GM12878 (cell line): ENCODE results near the gene TP53BP1. TPM values are rescaled to one million over a fixed set of nuclear protein-coding genes. Genes with fewer than 3 reads are reported as not detected.

Source experiments
- ATAC-seq: fragments of 200-7000 bp; cut with Tn5 transposase; 3 replicates; pipeline ENCODE4 v1.9.1; 2020; ENCODE audit warnings: mild to moderate bottlenecking, moderate library complexity
- BruUV-seq: library from RNA; stranded (reverse); fragments of 400-500 nt; replicated peaks from 2 replicates; lab custom pipeline; 2021; lab: Mats Ljungman, UMichigan
- CTCF ChIA-PET: fragments of 300-600 bp; sonication (Branson Sonifier 250); formaldehyde crosslinking; extraction: SDS; loops from one replicate; lab custom pipeline; 2021; ENCODE audit warnings: inconsistent platforms; lab: Yijun Ruan, JAX
- POLR2A ChIA-PET: fragments of 350-600 bp; formaldehyde crosslinking; extraction: SDS; loops from one replicate; lab custom pipeline; 2021; ENCODE audit warnings: inconsistent platforms; lab: Charles Lee
- RAD21 ChIA-PET: fragments of 300-600 bp; sonication (Branson Sonifier 250); formaldehyde crosslinking; loops from one replicate; lab custom pipeline; 2023; ENCODE audit warnings: antibody characterized with exemption; ENCODE audit not compliant: unreplicated experiment; lab: Charles Lee
- SMC1A ChIA-PET: fragments of 300-600 bp; sonication (Branson Sonifier 250); formaldehyde crosslinking; loops from one replicate; lab custom pipeline; 2023; ENCODE audit not compliant: unreplicated experiment, uncharacterized antibody; lab: Charles Lee
- DNase-seq: peaks from one replicate; pipeline ENCODE4 v3.0.0-alpha.2; 2011; ENCODE audit warnings: low read depth, low spot score
- FAIRE-seq: peaks from 3 replicates; lab custom pipeline; 2011; peaks lifted over from hg19 to GRCh38; lab: Jason Lieb, UNC
- H2AFZ ChIP-seq: 2 replicates; pipeline ENCODE4 v1.6.0; 2011; ENCODE audit warnings: low read depth, low read length, control low read depth; ENCODE audit not compliant: control insufficient read depth
- H3K27ac ChIP-seq: 2 replicates; pipeline ENCODE4 v1.5.1; 2011; ENCODE audit warnings: control low read depth; ENCODE audit not compliant: control insufficient read depth, insufficient read depth
- H3K27me3 ChIP-seq, 2 experiments: replicated peaks in 1 of 2; 2 replicates each; pipeline versions ENCODE4 v1.6.0 to v1.6.1; 2011; ENCODE audit warnings: low read length in 1 of 2; ENCODE audit not compliant: control insufficient read depth in 2 of 2, insufficient read depth in 2 of 2
- H3K36me3 ChIP-seq, 2 experiments: 2 replicates each; pipeline ENCODE4 v1.5.1; 2011; ENCODE audit warnings: low read length in 1 of 2; ENCODE audit not compliant: control insufficient read depth in 2 of 2, insufficient read depth in 2 of 2
- H3K4me1 ChIP-seq: 2 replicates; pipeline ENCODE4 v1.6.1; 2011; ENCODE audit warnings: mild to moderate bottlenecking, low read length, moderate library complexity, mixed read lengths; ENCODE audit not compliant: control insufficient read depth, insufficient read depth
- H3K4me2 ChIP-seq: 2 replicates; pipeline ENCODE4 v1.6.0; 2011; ENCODE audit warnings: control low read depth; ENCODE audit not compliant: control insufficient read depth, insufficient read depth
- H3K4me3 ChIP-seq: fragments of 200-600 bp; sonication (generic); 2 replicates; pipeline ENCODE4 v1.5.1; 2016
- H3K79me2 ChIP-seq: 2 replicates; pipeline ENCODE4 v1.6.0; 2011; ENCODE audit warnings: low read length; ENCODE audit not compliant: control insufficient read depth, insufficient read depth
- H3K9ac ChIP-seq: 2 replicates; pipeline ENCODE4 v1.8.0; 2011; ENCODE audit warnings: low read length, control low read depth, mixed read lengths; ENCODE audit not compliant: control insufficient read depth, insufficient read depth
- H3K9me3 ChIP-seq: replicated peaks from 3 replicates; pipeline ENCODE4 v1.5.1; 2011; ENCODE audit warnings: mild to moderate bottlenecking, low read length; ENCODE audit not compliant: control insufficient read depth, insufficient read depth
- H4K20me1 ChIP-seq: 2 replicates; pipeline ENCODE4 v1.6.0; 2011; ENCODE audit not compliant: control insufficient read depth, insufficient read depth
- CEBPB ChIP-seq, 2 experiments: fragments of 150-350 bp in 1 of 2; IDR thresholded peaks; 2 replicates each; pipeline ENCODE4 v1.6.1; 2012 to 2014; ENCODE audit warnings: low read depth in 2 of 2, low read length in 2 of 2, borderline replicate concordance in 1 of 2, inconsistent platforms in 1 of 2
- CREM ChIP-seq: IDR thresholded peaks from 2 replicates; pipeline ENCODE4 v1.6.1; 2014; ENCODE audit warnings: antibody characterized with exemption, low read depth
- ESRRA ChIP-seq: IDR thresholded peaks from 2 replicates; pipeline ENCODE4 v1.6.1; 2012; ENCODE audit warnings: mild to moderate bottlenecking, low read length, improper control_type of control experiment
- HSF1 ChIP-seq: fragments of 150-350 bp; IDR thresholded peaks from 2 replicates; pipeline ENCODE4 v1.6.1; 2014; ENCODE audit warnings: mild to moderate bottlenecking, low read depth, low read length
- MYC ChIP-seq: IDR thresholded peaks from 2 replicates; pipeline ENCODE4 v1.6.1; 2011; ENCODE audit warnings: mild to moderate bottlenecking, low read length, moderate library complexity, inconsistent platforms; ENCODE audit not compliant: insufficient read depth, insufficient replicate concordance, insufficient read length, severe bottlenecking
- NFIC ChIP-seq: IDR thresholded peaks from 2 replicates; pipeline ENCODE4 v1.6.1; 2012; ENCODE audit warnings: low read depth, mild to moderate bottlenecking, inconsistent platforms, low read length, moderate library complexity
- POLR2AphosphoS2 ChIP-seq: IDR thresholded peaks from 2 replicates; pipeline ENCODE4 v1.6.1; 2011; ENCODE audit warnings: low read depth, mild to moderate bottlenecking, low read length, improper control_type of control experiment, moderate library complexity
- RB1 ChIP-seq: fragments of 450-650 bp; formaldehyde crosslinking; IDR thresholded peaks from 2 replicates; pipeline ENCODE4 v1.6.1; 2017; ENCODE audit warnings: mild to moderate bottlenecking, borderline replicate concordance
- RUNX3 ChIP-seq: IDR thresholded peaks from 2 replicates; pipeline ENCODE4 v1.6.1; 2012; ENCODE audit warnings: low read length, inconsistent platforms
- WGBS: methylation state at CpG from one replicate; pipeline ENCODE4 v1.1.6; 2016; ENCODE audit warnings: low lambda C conversion rate; ENCODE audit not compliant: insufficient replicate concordance, insufficient coverage; ENCODE audit errors: missing lambda C conversion rate; 5-methylcytosine and 5-hydroxymethylcytosine counted together
- in situ Hi-C: fragments of 300-500 bp; cut with MboI; formaldehyde crosslinking; loops from 9 replicates; pipeline ENCODE4 v1.14.3; 2018; ENCODE audit warnings: mixed read lengths
- intact Hi-C: fragments of 100-400 bp; cut with micrococcal nuclease; formaldehyde crosslinking; loops from one replicate; pipeline ENCODE4 v1.14.2; 2022; ENCODE audit not compliant: unreplicated experiment
- polyA plus RNA-seq, 11 experiments: library from polyadenylated mRNA; depleted of rRNA in 4 of 11; unstranded in 6 of 11; stranded (reverse) in 5 of 11; fragments of >200 nt; fragmentation: Nextera tagmentation in 4 of 11; fragmentation: Illumina TruSeq in 1 of 11; extraction: Ambion mirVana in 4 of 11; extraction: Trizol in 1 of 11; gene quantifications; 1 replicate in 1 of 11; 2 replicates in 10 of 11; pipeline versions ENCODE4 v1.2.1 to v1.2.3, GENCODE V29; 2011 to 2016; ENCODE audit warnings: inconsistent platforms in 2 of 11, missing spikeins in 2 of 11, low read depth in 1 of 11
- total RNA-seq, 4 experiments: library from RNA; depleted of rRNA in 3 of 4; stranded (reverse); fragments of >200 nt in 3 of 4; fragmentation: Illumina TruSeq in 1 of 4; extraction: Trizol in 1 of 4; gene quantifications; 2 replicates each; pipeline versions ENCODE4 v1.2.1 to v1.2.3, GENCODE V29; 2013 to 2021

The TP53BP1 gene
- total and polyA plus RNA-seq, 10 of the 15 experiments (the other 5 are each of a cell fraction or from before 2014, with no cell fraction given), result 6.2 to 50.2 (median 19.3) TPM

GRCh38 chr15:43541785-43542184, 48.8 kb upstream of the TP53BP1 start:
- Histone ChIP-seq H3K27me3 (no peaks in the 10 kb centered on the region), H3K79me2 (no peaks in the 10 kb centered on the region), H3K4me1 (no peaks in the 10 kb centered on the region), H3K4me3 (no peak overlapping the region), H3K9me3 (no peaks in the 10 kb centered on the region), H4K20me1 (no peaks in the 10 kb centered on the region), H2AFZ (no peak overlapping the region), H3K36me3 (no peaks in the 10 kb centered on the region), H3K27ac (no peak overlapping the region), H3K4me2 (no peak overlapping the region), H3K9ac (no peak overlapping the region)
- FAIRE-seq, result no peak
- TF ChIP-seq CREM (no peak), CEBPB (IDR thresholded peaks at IDR 0.05; ENCODE audit: borderline replicate concordance in 1 of 2, low read depth in 2 of 2, low read length in 2 of 2) (peak in 1 of 2 experiments; percentile 9; a peak in 1 of 4 replicates)
- SMC1A ChIA-PET, result no interaction called here
- intact Hi-C loops (no loop called here), in situ Hi-C loops (no loop called here)
- no peak for DNase-seq
- RAD21 ChIA-PET, result interaction anchor here (0.6 kb wide), 1 partner anchor 558 kb away, joined by 3 read pairs; no protein-coding TSS in a partner anchor
- ATAC-seq, result no peak
- CTCF ChIA-PET, result no interaction called here
- POLR2A ChIA-PET, result interaction anchor here (0.5 kb wide), 1 partner anchor 1079 kb away, joined by 3 read pairs; no protein-coding TSS in a partner anchor
- no TSS peak for BruUV-seq

- in situ Hi-C loops (loop anchor here (10.0 kb wide), 1 partner anchor 67 kb away; no protein-coding TSS in a partner anchor), intact Hi-C loops (no loop called here)
- ChIA-PET SMC1A (no interaction called here), POLR2A (no interaction called here), RAD21 (no interaction called here), CTCF (no interaction called here)
- Histone ChIP-seq H4K20me1 (no peaks in the 10 kb centered on the region), H3K4me3 (no peak overlapping the region), H3K27me3 (no peaks in the 10 kb centered on the region), H3K36me3 (peaks cover 0 to 3% of the 10 kb centered on the region in 2 experiments; a peak in 3 of 4 replicates), H3K4me1 (no peaks in the 10 kb centered on the region), H3K9ac (no peak overlapping the region), H3K79me2 (no peaks in the 10 kb centered on the region), H2AFZ (no peak overlapping the region), H3K27ac (no peak overlapping the region), H3K9me3 (no peaks in the 10 kb centered on the region), H3K4me2 (no peak overlapping the region)
- no TSS peak for BruUV-seq
- DNase-seq (no peak), FAIRE-seq (no peak), ATAC-seq (no peak)
- TF ChIP-seq HSF1 (no peak), MYC (no peak), POLR2AphosphoS2 (no peak), ESRRA (no peak), NFIC (no peak), RUNX3 (no peak), RB1 (no peak)
- 95% methylated on average over 2 of the region's 2 CpGs for WGBS
Observed at GRCh38 chr15:43538091-43538490, 45.1 kb upstream of the TP53BP1 start.
